HCT116 (cell line): ENCODE measurements around the gene HSPB1. TPM values are rescaled to one million over a fixed set of nuclear protein-coding genes. Genes with fewer than 3 reads are reported as not detected.

Source experiments
- ATAC-seq: fragments of 200-7000 bp; cut with Tn5 transposase; 2 replicates; pipeline ENCODE4 v1.9.1; 2020; ENCODE audit warnings: mild to moderate bottlenecking, moderate library complexity
- BruUV-seq: library from RNA; stranded (reverse); fragments of 400-500 nt; replicated peaks from 2 replicates; lab custom pipeline; 2021; lab: Mats Ljungman, UMichigan
- CTCF ChIA-PET: fragments of 300-600 bp; sonication (Branson Sonifier 250); formaldehyde crosslinking; loops from one replicate; lab custom pipeline; 2021; ENCODE audit warnings: antibody characterized with exemption; lab: Charles Lee
- POLR2A ChIA-PET: fragments of 300-600, 350-600 bp; sonication (Branson Sonifier 250); formaldehyde crosslinking; loops from one replicate; lab custom pipeline; 2021; ENCODE audit warnings: antibody characterized with exemption; lab: Charles Lee
- RAD21 ChIA-PET, 2 experiments: fragments of 300-600 bp; sonication (Branson Sonifier 250); formaldehyde crosslinking; loops; one replicate each; lab custom pipeline; 2023; ENCODE audit warnings: low total read pairs in 2 of 2; ENCODE audit not compliant: uncharacterized antibody in 2 of 2, unreplicated experiment in 2 of 2, low non-redundant PET in 1 of 2; lab: Charles Lee
- DNase-seq: peaks from one replicate; pipeline ENCODE4 v3.0.0-alpha.2; 2010; ENCODE audit warnings: low read depth, low spot score
- H2AFZ ChIP-seq: fragments of 200-600 bp; shearing (Covaris generic), sonication (generic); 2 replicates; pipeline ENCODE4 v1.6.1; 2017; ENCODE audit warnings: low read depth, mixed run types, mixed read lengths, antibody characterized with exemption, low read length; ENCODE audit not compliant: poor library complexity, severe bottlenecking
- H3K27ac ChIP-seq: 2 replicates; pipeline ENCODE4 v1.5.1; 2012; ENCODE audit warnings: low read depth, low read length
- H3K27me3 ChIP-seq: fragments of 200-600 bp; sonication (generic); 2 replicates; pipeline ENCODE4 v1.6.1; 2016; ENCODE audit warnings: mixed run types, low read length, mixed read lengths; ENCODE audit not compliant: insufficient read depth
- H3K36me3 ChIP-seq, 2 experiments: fragments of 200-500 bp in 1 of 2; fragments of 200-600 bp in 1 of 2; sonication (Bioruptor generic) in 1 of 2; sonication (generic) in 1 of 2; 2 replicates each; pipeline versions ENCODE4 v1.5.1 to v1.6.1; 2014 to 2016; ENCODE audit warnings: low read length in 2 of 2, inconsistent platforms in 1 of 2, mixed read lengths in 1 of 2, mixed run types in 1 of 2; ENCODE audit not compliant: insufficient read depth in 2 of 2, control insufficient read depth in 1 of 2
- H3K4me1 ChIP-seq, 2 experiments: fragments of 200-600 bp in 1 of 2; sonication (generic) in 1 of 2; 2 replicates each; pipeline versions ENCODE4 v1.5.1 to v1.6.1; 2012 to 2017; ENCODE audit warnings: low read length in 2 of 2, inconsistent platforms in 1 of 2, mild to moderate bottlenecking in 1 of 2, mixed read lengths in 1 of 2, mixed run types in 1 of 2, moderate library complexity in 1 of 2; ENCODE audit not compliant: insufficient read depth in 2 of 2, control insufficient read depth in 1 of 2
- H3K4me2 ChIP-seq: fragments of 200-600 bp; sonication (generic); 2 replicates; pipeline ENCODE4 v1.6.1; 2017; ENCODE audit warnings: mixed run types, low read length, mixed read lengths
- H3K4me3 ChIP-seq, 2 experiments: fragments of 200-600 bp in 1 of 2; sonication (generic) in 1 of 2; replicated peaks in 1 of 2; 2 replicates each; pipeline ENCODE4 v1.5.1; 2011 to 2016; ENCODE audit warnings: low read length in 2 of 2, control low read depth in 1 of 2, low read depth in 1 of 2, mild to moderate bottlenecking in 1 of 2, mixed read lengths in 1 of 2, mixed run types in 1 of 2
- H3K79me2 ChIP-seq: fragments of 200-600 bp; sonication (generic); 2 replicates; pipeline ENCODE4 v1.6.1; 2017; ENCODE audit warnings: mild to moderate bottlenecking, mixed run types, low read length, moderate library complexity, mixed read lengths; ENCODE audit not compliant: insufficient read depth
- H3K9ac ChIP-seq: fragments of 200-600 bp; sonication (generic); 2 replicates; pipeline ENCODE4 v1.6.1; 2016; ENCODE audit warnings: low read length, mixed read lengths
- H3K9me2 ChIP-seq: fragments of 200-600 bp; sonication (generic), shearing (Covaris generic); 2 replicates; pipeline ENCODE4 v1.6.1; 2017; ENCODE audit warnings: mixed run types, mild to moderate bottlenecking, moderate library complexity; ENCODE audit not compliant: insufficient read depth
- H3K9me3 ChIP-seq, 2 experiments: fragments of 200-500 bp in 1 of 2; fragments of 200-600 bp in 1 of 2; sonication (Bioruptor generic) in 1 of 2; sonication (generic) in 1 of 2; 2 replicates each; pipeline ENCODE4 v1.6.1; 2014 to 2017; ENCODE audit warnings: low read length in 2 of 2, mixed read lengths in 2 of 2, inconsistent platforms in 1 of 2, low read depth in 1 of 2, mild to moderate bottlenecking in 1 of 2, mixed run types in 1 of 2, moderate library complexity in 1 of 2; ENCODE audit not compliant: control insufficient read depth in 1 of 2, insufficient read depth in 1 of 2
- H4K20me1 ChIP-seq: fragments of 200-600 bp; sonication (generic), shearing (Covaris generic); 2 replicates; pipeline ENCODE4 v1.6.1; 2017; ENCODE audit warnings: mixed run types, mild to moderate bottlenecking, moderate library complexity; ENCODE audit not compliant: insufficient read depth
- ELF1 ChIP-seq: IDR thresholded peaks from 2 replicates; pipeline ENCODE4 v1.6.1; 2012; ENCODE audit warnings: low read depth, borderline replicate concordance
- FOSL1 ChIP-seq: IDR thresholded peaks from 2 replicates; pipeline ENCODE4 v1.6.1; 2012; ENCODE audit warnings: low read depth
- POLR2AphosphoS5 ChIP-seq: IDR thresholded peaks from 2 replicates; pipeline ENCODE4 v1.6.1; 2011; ENCODE audit warnings: mild to moderate bottlenecking, low read depth, low read length, moderate library complexity
- SRF ChIP-seq: IDR thresholded peaks from 2 replicates; pipeline ENCODE4 v1.6.1; 2012; ENCODE audit warnings: low read depth
- YY1 ChIP-seq: IDR thresholded peaks from 2 replicates; pipeline ENCODE4 v1.6.1; 2011; ENCODE audit warnings: low read length, low read depth, moderate library complexity, mild to moderate bottlenecking; ENCODE audit not compliant: insufficient replicate concordance; ENCODE audit errors: extremely low read depth
- intact Hi-C: fragments of 100-400 bp; cut with micrococcal nuclease; formaldehyde crosslinking; loops from 2 replicates; pipeline ENCODE4 v1.10.0; 2022
- total RNA-seq: library from RNA; stranded (reverse); gene quantifications from one replicate; pipeline ENCODE4 v1.2.1, GENCODE V29; 2021; ENCODE audit not compliant: unreplicated experiment

HSPB1 gene
- total RNA-seq, 1 experiment from 2014 or later: 524 TPM

GRCh38 chr7:76294344-76295024 is 8.0 kb upstream of the HSPB1 start:
- peak overlapping the region; percentile 67 for H3K9ac ChIP-seq
- no peaks in the 10 kb centered on the region for H3K9me3 ChIP-seq
- H3K36me3 ChIP-seq: no peaks in the 10 kb centered on the region
- DNase-seq (peak; percentile 83), ATAC-seq (peak; percentile 68)
- intact Hi-C loops: no loop called here
- H2AFZ ChIP-seq: no peak overlapping the region
- CTCF ChIA-PET: interaction anchor here (0.6 to 1.7 kb wide), 2 partner anchors 9 to 19 kb away, joined by 3 to 11 read pairs; no protein-coding TSS in a partner anchor
- RAD21 ChIA-PET: interaction anchor here in 1 of 2 experiments (1.5 kb wide), 1 partner anchor 19 kb away, joined by 5 read pairs; no protein-coding TSS in a partner anchor
- no peaks in the 10 kb centered on the region for H3K9me2 ChIP-seq
- H3K27me3 ChIP-seq: no peaks in the 10 kb centered on the region
- H3K4me1 ChIP-seq: peaks cover 74 to 93% of the 10 kb centered on the region in 2 experiments
- no peaks in the 10 kb centered on the region for H3K79me2 ChIP-seq
- H3K4me3 ChIP-seq: peak overlapping the region; percentile 50 to 55
- peak overlapping the region; percentile 99 for H3K27ac ChIP-seq
- no peaks in the 10 kb centered on the region for H4K20me1 ChIP-seq
- POLR2A ChIA-PET: interaction anchor here (0.5 to 1.5 kb wide), 4 partner anchors 9 to 1298 kb away, joined by 3 to 12 read pairs (median 3); no protein-coding TSS in a partner anchor
- TSS peak; percentile 85 for BruUV-seq
- H3K4me2 ChIP-seq: peak overlapping the region; percentile 93
- no peak for TF ChIP-seq FOSL1
- no peak for TF ChIP-seq SRF
- TF ChIP-seq ELF1: no peak
- TF ChIP-seq POLR2AphosphoS5: peak; percentile 71
- TF ChIP-seq YY1: peak; percentile 80
- TF ChIP-seq, all 23 proteins: peak for 2
